Measurements from ENCODE around the gene KLHDC1. TPM values are rescaled to one million over a fixed set of nuclear protein-coding genes. Genes with fewer than 3 reads are reported as not detected.
"Not testable (repeated sequence)": the region's sequence is repeated elsewhere in the genome, so short reads cannot be mapped to it uniquely, and the experiment has no call there.

Gene KLHDC1
- total and polyA plus RNA-seq, 3 donors from 2014 or later, result 5.1 to 10.9 (median 7.6) TPM

GRCh38 chr14:49778421-49778820 lies 85.5 kb downstream of the KLHDC1 start:
- H3K36me3 ChIP-seq (ENCODE audit: low read depth, missing control alignments), result no peaks in the 10 kb centered on the region

GRCh38 chr14:49781040-49781439 lies 88.1 kb downstream of the KLHDC1 start:
- intact Hi-C loops (cut with DNase I; ENCODE audit: low total_unique reads); H3K9me3 ChIP-seq; H3K4me1 ChIP-seq; H3K27me3 ChIP-seq; H3K4me3 ChIP-seq; H3K27ac ChIP-seq; H3K36me3 ChIP-seq (ENCODE audit: low read depth, missing control alignments); DNase-seq: not testable (repeated sequence)
- WGBS, 2 donors, result 88 to 95% methylated on average over 7 of the region's 7 CpGs

More at GRCh38 chr14:49778421-49778820, 85.5 kb downstream of the KLHDC1 start:
- no peaks in the 10 kb centered on the region for H3K9me3 ChIP-seq
- no peaks in the 10 kb centered on the region for H3K4me1 ChIP-seq
- intact Hi-C loops (cut with DNase I; ENCODE audit: low total_unique reads), result no loop called here
- 91 to 100% methylated on average over 2 of the region's 2 CpGs for WGBS, 2 donors
- DNase-seq, result no peak
- no peaks in the 10 kb centered on the region for H3K27me3 ChIP-seq
- H3K27ac ChIP-seq, result no peak overlapping the region
- no peak overlapping the region for H3K4me3 ChIP-seq
- no peak for TF ChIP-seq POLR2A (IDR thresholded peaks at IDR 0.05)
- TF ChIP-seq CTCF (IDR thresholded peaks at IDR 0.05), result no peak

GRCh38 chr14:49783394-49784014 lies 90.6 kb downstream of the KLHDC1 start:
- 79 to 86% methylated on average over 3 of the region's 3 CpGs for WGBS, 2 donors
- Histone ChIP-seq H3K4me3 (no peak overlapping the region), H3K27ac (no peak overlapping the region), H3K4me1 (no peaks in the 10 kb centered on the region), H3K36me3 (ENCODE audit: low read depth, missing control alignments) (no peaks in the 10 kb centered on the region), H3K27me3 (no peaks in the 10 kb centered on the region), H3K9me3 (no peaks in the 10 kb centered on the region)
- intact Hi-C loops (cut with DNase I; ENCODE audit: low total_unique reads), result no loop called here
- no peak for DNase-seq
- TF ChIP-seq POLR2A (IDR thresholded peaks at IDR 0.05), result no peak
- no peak for TF ChIP-seq CTCF (IDR thresholded peaks at IDR 0.05)

- Histone ChIP-seq H3K9me3 (no peaks in the 10 kb centered on the region), H3K27me3 (no peaks in the 10 kb centered on the region), H3K4me1 (no peaks in the 10 kb centered on the region), H3K4me3 (no peak overlapping the region), H3K27ac (no peak overlapping the region), H3K36me3 (ENCODE audit: low read depth, missing control alignments) (no peaks in the 10 kb centered on the region)
- intact Hi-C loops (cut with DNase I; ENCODE audit: low total_unique reads), result no loop called here
- no peak for TF ChIP-seq CTCF (IDR thresholded peaks at IDR 0.05)
- TF ChIP-seq POLR2A (IDR thresholded peaks at IDR 0.05), result no peak
- WGBS, 2 donors, result 89 to 99% methylated on average over 2 of the region's 2 CpGs
- no peak for DNase-seq
Measured at GRCh38 chr14:49786315-49786714, 93.4 kb downstream of the KLHDC1 start.

- Histone ChIP-seq H3K27ac (no peak overlapping the region), H3K36me3 (ENCODE audit: low read depth, missing control alignments) (no peaks in the 10 kb centered on the region), H3K27me3 (no peaks in the 10 kb centered on the region), H3K9me3 (no peaks in the 10 kb centered on the region), H3K4me1 (no peaks in the 10 kb centered on the region), H3K4me3 (no peak overlapping the region)
- WGBS, 2 donors, result 0% methylated on average over 1 of the region's 1 CpG
- intact Hi-C loops (cut with DNase I; ENCODE audit: low total_unique reads), result no loop called here
- no peak for DNase-seq
- TF ChIP-seq POLR2A (IDR thresholded peaks at IDR 0.05), result no peak
- TF ChIP-seq CTCF (IDR thresholded peaks at IDR 0.05), result no peak
Measured at GRCh38 chr14:49792618-49793017, 99.7 kb downstream of the KLHDC1 start.

All from testis (tissue), 3 donors.